ENCODE results near the gene SH2D3C. TPM values are rescaled to one million over a fixed set of nuclear protein-coding genes. Genes with fewer than 3 reads are reported as not detected.
A peak's percentile ranks its signal among the peaks of the same experiment; 100 is the strongest.

Gene SH2D3C
- total and polyA plus RNA-seq, 9 of the 15 experiments (the other 6 are each of a cell fraction or from before 2014, with no cell fraction given): 0.03 to 1.2 (median 0.22) TPM; not detected in 1

DNA sequence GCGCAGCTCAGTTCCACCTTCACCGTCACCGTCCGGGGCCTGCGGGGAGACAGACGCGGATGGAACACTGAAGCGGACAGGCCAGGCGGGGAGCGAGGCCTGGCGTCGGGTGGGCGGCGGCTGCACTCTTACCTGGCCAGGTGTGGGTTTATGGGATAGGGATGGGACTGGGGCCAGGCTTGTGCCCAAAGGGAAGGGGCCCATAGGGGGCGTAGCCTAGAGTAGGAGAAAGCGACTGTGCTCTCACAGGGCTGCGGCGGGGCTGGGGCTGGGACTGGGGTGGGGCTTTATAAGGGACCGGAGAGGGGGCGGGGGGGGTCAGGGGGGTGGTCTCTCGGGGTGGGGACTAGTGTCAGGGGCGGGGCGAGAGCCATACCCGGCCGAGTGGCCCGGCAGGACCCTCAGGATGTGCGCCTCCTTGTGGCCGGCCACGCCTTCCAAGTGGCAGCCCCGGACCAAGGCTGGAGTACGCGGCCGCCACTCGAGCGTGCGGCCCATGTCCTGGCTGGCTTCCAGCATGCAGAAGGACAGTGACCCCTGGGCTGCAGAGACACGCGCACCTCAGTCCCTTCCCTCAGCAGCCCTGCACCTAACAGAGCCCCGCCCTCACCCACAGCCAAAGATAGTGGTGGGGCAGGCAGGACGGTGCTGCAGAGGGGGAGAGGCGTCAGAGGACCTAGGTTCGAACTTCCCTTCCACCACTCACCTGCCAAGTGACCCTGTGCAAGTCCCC, 47.0 kb upstream of the SH2D3C start (continued):
- TF ChIP-seq MTA3 (IDR thresholded peaks at IDR 0.05; ENCODE audit: borderline replicate concordance) (peak; percentile 51; the same call in 1 of the 2 replicates), STAT5A (IDR thresholded peaks at IDR 0.05; ENCODE audit: borderline replicate concordance, low read length) (no peak), KDM2B (CRISPR knock-in tag; IDR thresholded peaks at IDR 0.05) (no peak), HNRNPL (IDR thresholded peaks at IDR 0.05; ENCODE audit: low read depth, low read length) (peak; percentile 50; the same call in 1 of the 2 replicates), ZBED1 (IDR thresholded peaks at IDR 0.05) (no peak), SREBF2 (CRISPR knock-in tag; IDR thresholded peaks at IDR 0.05) (no peak), NFIC (IDR thresholded peaks at IDR 0.05) (peak; percentile 96), STAT5B (CRISPR knock-in tag; IDR thresholded peaks at IDR 0.05) (no peak), RB1 (IDR thresholded peaks at IDR 0.05; ENCODE audit: low read depth) (peak; percentile 60; the same call in 1 of the 2 replicates), MEIS2 (IDR thresholded peaks at IDR 0.05; ENCODE audit: partially characterized antibody) (peak; percentile 2)
- TF ChIP-seq, protein P1, sequence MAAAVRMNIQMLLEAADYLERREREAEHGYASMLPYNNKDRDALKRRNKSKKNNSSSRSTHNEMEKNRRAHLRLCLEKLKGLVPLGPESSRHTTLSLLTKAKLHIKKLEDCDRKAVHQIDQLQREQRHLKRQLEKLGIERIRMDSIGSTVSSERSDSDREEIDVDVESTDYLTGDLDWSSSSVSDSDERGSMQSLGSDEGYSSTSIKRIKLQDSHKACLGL (CRISPR knock-in tag; IDR thresholded peaks at IDR 0.05; ENCODE audit: borderline replicate concordance, poor library complexity, severe bottlenecking): no peak

DNA sequence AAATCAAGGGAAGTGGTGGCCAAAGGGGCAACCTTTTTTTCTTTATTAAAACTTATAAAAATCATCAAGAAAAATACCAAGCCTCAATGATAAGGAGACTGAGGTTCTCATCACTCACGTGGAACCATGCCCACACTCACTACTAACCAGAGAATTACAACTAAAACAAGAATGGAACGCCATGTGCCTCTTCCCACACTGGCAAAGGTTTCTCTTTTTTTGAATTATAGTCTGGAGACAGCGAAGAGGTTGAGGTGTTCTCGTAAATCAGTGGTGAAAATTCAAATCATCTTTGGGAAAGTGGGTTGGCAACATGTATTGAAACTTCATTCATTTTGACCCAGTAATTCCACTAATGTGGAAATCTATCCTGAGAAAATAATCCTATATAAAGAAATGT, 43.6 kb upstream of the SH2D3C start:
- ATAC-seq (no peak), FAIRE-seq (peak; percentile 61), DNase-seq (ENCODE audit: extremely low read depth in 1 of 4, low spot score in 3 of 4) (no peak)
- POLR2A ChIA-PET: no interaction called here
- Histone ChIP-seq H3K4me2 (ENCODE audit: insufficient read depth, low read length) (no peak overlapping the region), H3K36me3 (ENCODE audit: control insufficient read depth, insufficient read depth, low read length) (no peaks in the 10 kb centered on the region), H3K4me1 (replicated peaks in 1 of 2; ENCODE audit: control insufficient read depth in 2 of 2, insufficient read depth in 2 of 2, low read length in 2 of 2) (peaks cover 8 to 32% of the 10 kb centered on the region in 2 experiments; a peak in 4 of 5 replicates), H3K9ac (ENCODE audit: insufficient read depth in 1 of 2, low read depth in 2 of 2, low read length in 2 of 2) (no peak overlapping the region), H2AFZ (ENCODE audit: low read depth, low read length) (no peak overlapping the region), H3K27me3 (ENCODE audit: control insufficient read depth in 2 of 2, insufficient read depth in 2 of 2, low read length in 2 of 2) (no peaks in the 10 kb centered on the region), H4K20me1 (replicated peaks; ENCODE audit: control insufficient read depth, insufficient read depth, low read length) (no peaks in the 10 kb centered on the region), H3K9me1 (ENCODE audit: control insufficient read depth, insufficient read depth, low read length) (no peaks in the 10 kb centered on the region), H3K4me3 (no peak overlapping the region), H3K27ac (ENCODE audit: extremely low read depth, low read depth, low read length) (no peak overlapping the region), H3K79me2 (ENCODE audit: control insufficient read depth, insufficient read depth, low read length) (no peaks in the 10 kb centered on the region), H3K9me3 (replicated peaks; ENCODE audit: control insufficient read depth, insufficient read depth, low read depth, low read length) (no peaks in the 10 kb centered on the region)
- in situ Hi-C loops (cut with MboI): no loop called here
- intact Hi-C loops (cut with micrococcal nuclease): no loop called here
- WGBS (ENCODE audit: insufficient coverage, low coverage, missing lambda C conversion rate): 63% methylated on average over 4 of the region's 4 CpGs
- CTCF ChIA-PET (ENCODE audit: low intra/inter-chr PET ratio): no interaction called here
- no TSS peak for BruUV-seq (replicated peaks)
- TF ChIP-seq, protein P2, sequence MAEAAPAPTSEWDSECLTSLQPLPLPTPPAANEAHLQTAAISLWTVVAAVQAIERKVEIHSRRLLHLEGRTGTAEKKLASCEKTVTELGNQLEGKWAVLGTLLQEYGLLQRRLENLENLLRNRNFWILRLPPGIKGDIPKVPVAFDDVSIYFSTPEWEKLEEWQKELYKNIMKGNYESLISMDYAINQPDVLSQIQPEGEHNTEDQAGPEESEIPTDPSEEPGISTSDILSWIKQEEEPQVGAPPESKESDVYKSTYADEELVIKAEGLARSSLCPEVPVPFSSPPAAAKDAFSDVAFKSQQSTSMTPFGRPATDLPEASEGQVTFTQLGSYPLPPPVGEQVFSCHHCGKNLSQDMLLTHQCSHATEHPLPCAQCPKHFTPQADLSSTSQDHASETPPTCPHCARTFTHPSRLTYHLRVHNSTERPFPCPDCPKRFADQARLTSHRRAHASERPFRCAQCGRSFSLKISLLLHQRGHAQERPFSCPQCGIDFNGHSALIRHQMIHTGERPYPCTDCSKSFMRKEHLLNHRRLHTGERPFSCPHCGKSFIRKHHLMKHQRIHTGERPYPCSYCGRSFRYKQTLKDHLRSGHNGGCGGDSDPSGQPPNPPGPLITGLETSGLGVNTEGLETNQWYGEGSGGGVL (CRISPR knock-in tag; IDR thresholded peaks at IDR 0.05): no peak
- TF ChIP-seq TBP (optimal IDR thresholded peaks at IDR 0.05; ENCODE audit: low read depth, low read length): no peak
- no peak for TF ChIP-seq PTTG1 (tag; IDR thresholded peaks at IDR 0.05; ENCODE audit: low read depth)
- TF ChIP-seq, protein P3, sequence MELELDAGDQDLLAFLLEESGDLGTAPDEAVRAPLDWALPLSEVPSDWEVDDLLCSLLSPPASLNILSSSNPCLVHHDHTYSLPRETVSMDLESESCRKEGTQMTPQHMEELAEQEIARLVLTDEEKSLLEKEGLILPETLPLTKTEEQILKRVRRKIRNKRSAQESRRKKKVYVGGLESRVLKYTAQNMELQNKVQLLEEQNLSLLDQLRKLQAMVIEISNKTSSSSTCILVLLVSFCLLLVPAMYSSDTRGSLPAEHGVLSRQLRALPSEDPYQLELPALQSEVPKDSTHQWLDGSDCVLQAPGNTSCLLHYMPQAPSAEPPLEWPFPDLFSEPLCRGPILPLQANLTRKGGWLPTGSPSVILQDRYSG (tag; conservative IDR thresholded peaks at IDR 0.05; ENCODE audit: low read depth): no peak
- TF ChIP-seq ZFP1 (CRISPR knock-in tag; IDR thresholded peaks at IDR 0.05): no peak
- no peak for TF ChIP-seq GABPA (tag; conservative IDR thresholded peaks at IDR 0.05; ENCODE audit: low read depth)
- no peak for TF ChIP-seq FOXK1 (CRISPR knock-in tag; IDR thresholded peaks at IDR 0.05; ENCODE audit: borderline replicate concordance)
- TF ChIP-seq CAMTA2 (CRISPR knock-in tag; conservative IDR thresholded peaks at IDR 0.05): no peak
- no peak for TF ChIP-seq TEAD2 (tag; IDR thresholded peaks at IDR 0.05)

Data from K562 (cell line).